HepG2 (cell line): Measurements from ENCODE around the gene PRKN. TPM values are rescaled to one million over a fixed set of nuclear protein-coding genes. Genes with fewer than 3 reads are reported as not detected.

ENCODE experiments used
- ATAC-seq: fragments of 200-7000 bp; cut with Tn5 transposase; 3 replicates; pipeline ENCODE4 v1.9.1; 2020; ENCODE audit warnings: mild to moderate bottlenecking, moderate library complexity
- BruUV-seq: library from RNA; stranded (reverse); fragments of 400-500 nt; replicated peaks from 2 replicates; lab custom pipeline; 2021; lab: Mats Ljungman, UMichigan
- CTCF ChIA-PET: fragments of 300-600 bp; formaldehyde crosslinking; extraction: SDS; loops from one replicate; lab custom pipeline; 2021; ENCODE audit warnings: low total read pairs, inconsistent platforms, low intra/inter-chr PET ratio; lab: Yijun Ruan, JAX
- POLR2A ChIA-PET: fragments of 350-600 bp; sonication (Branson Sonifier 250); formaldehyde crosslinking; loops from one replicate; lab custom pipeline; 2020; ENCODE audit warnings: antibody characterized with exemption, inconsistent platforms; lab: Yijun Ruan, JAX
- DNase-seq: peaks from one replicate; pipeline ENCODE4 v3.0.0-alpha.2; 2015; ENCODE audit warnings: low spot score
- FAIRE-seq: peaks from 3 replicates; lab custom pipeline; 2011; peaks lifted over from hg19 to GRCh38; lab: Jason Lieb, UNC
- H2AFZ ChIP-seq: one replicate; pipeline ENCODE4 v1.6.1; 2011; ENCODE audit warnings: low read length, inconsistent platforms
- H3K27ac ChIP-seq: fragments of 300-600 bp; 3 replicates; pipeline ENCODE4 v1.8.0; 2011; ENCODE audit warnings: mixed run types, mild to moderate bottlenecking, mixed read lengths, low read length, inconsistent platforms; ENCODE audit not compliant: insufficient read depth; ENCODE audit errors: extremely low read length
- H3K27me3 ChIP-seq, 2 experiments: fragments of 200-600 bp in 1 of 2; 2 replicates in 1 of 2; 3 replicates in 1 of 2; pipeline versions ENCODE4 v1.6.0 to v1.8.0; 2011; ENCODE audit warnings: low read length in 2 of 2, mild to moderate bottlenecking in 2 of 2, moderate library complexity in 2 of 2, inconsistent platforms in 1 of 2; ENCODE audit not compliant: insufficient read depth in 2 of 2, control insufficient read depth in 1 of 2
- H3K36me3 ChIP-seq, 2 experiments: fragments of 200-600 bp in 1 of 2; replicated peaks in 1 of 2; 2 replicates in 1 of 2; 3 replicates in 1 of 2; pipeline versions ENCODE4 v1.5.1 to v1.8.0; 2011; ENCODE audit warnings: low read length in 2 of 2, inconsistent platforms in 1 of 2; ENCODE audit not compliant: insufficient read depth in 2 of 2, control insufficient read depth in 1 of 2
- H3K4me1 ChIP-seq: 2 replicates; pipeline ENCODE4 v1.5.1; 2012; ENCODE audit warnings: low read length, inconsistent platforms; ENCODE audit not compliant: insufficient read depth
- H3K4me2 ChIP-seq: 2 replicates; pipeline ENCODE4 v1.6.0; 2011; ENCODE audit warnings: low read depth, low read length, inconsistent platforms
- H3K4me3 ChIP-seq, 3 experiments: fragments of 200-600 bp in 1 of 3; sonication (generic), shearing (Covaris generic) in 1 of 3; replicated peaks in 1 of 3; 2 replicates each; pipeline ENCODE4 v1.5.1; 2011 to 2016; ENCODE audit warnings: low read length in 3 of 3, inconsistent platforms in 2 of 3, low read depth in 2 of 3, mild to moderate bottlenecking in 2 of 3, control low read depth in 1 of 3, mixed read lengths in 1 of 3; ENCODE audit not compliant: insufficient read depth in 1 of 3
- H3K79me2 ChIP-seq: one replicate; pipeline ENCODE4 v1.6.1; 2011; ENCODE audit warnings: low read length, inconsistent platforms; ENCODE audit not compliant: insufficient read depth
- H3K9ac ChIP-seq: 2 replicates; pipeline ENCODE4 v1.6.0; 2011; ENCODE audit warnings: mild to moderate bottlenecking, low read depth, low read length, inconsistent platforms; ENCODE audit not compliant: insufficient read depth
- H3K9me3 ChIP-seq: 2 replicates; pipeline ENCODE4 v1.5.1; 2012; ENCODE audit warnings: mild to moderate bottlenecking, low read length
- H4K20me1 ChIP-seq: 2 replicates; pipeline ENCODE4 v1.6.0; 2011; ENCODE audit warnings: inconsistent platforms, mild to moderate bottlenecking, low read length, moderate library complexity; ENCODE audit not compliant: insufficient read depth
- ATF7-NPFF ChIP-seq: sonication (generic); formaldehyde crosslinking; IDR thresholded peaks from 2 replicates; pipeline ENCODE4 v1.8.1; 2023; ENCODE audit warnings: mild to moderate bottlenecking, low read depth, missing genetic modification reagents, moderate library complexity
- DR1 ChIP-seq: sonication (generic); formaldehyde crosslinking; IDR thresholded peaks from 2 replicates; pipeline ENCODE4 v1.8.0; 2021; ENCODE audit warnings: mild to moderate bottlenecking, missing genetic modification reagents, inconsistent platforms
- FOXO1 ChIP-seq: sonication (generic); formaldehyde crosslinking; IDR thresholded peaks from 2 replicates; pipeline ENCODE4 v1.4.0; 2020; ENCODE audit warnings: missing genetic modification reagents
- KDM6A ChIP-seq: IDR thresholded peaks from 2 replicates; pipeline ENCODE4 v1.6.1; 2016; ENCODE audit warnings: low read depth
- KLF11 ChIP-seq: IDR thresholded peaks from 2 replicates; pipeline ENCODE4 v1.6.1; 2016; ENCODE audit warnings: missing compliant biosample characterization
- MED8 ChIP-seq: sonication (generic); formaldehyde crosslinking; IDR thresholded peaks from 2 replicates; pipeline ENCODE4 v1.8.1; 2023; ENCODE audit warnings: mild to moderate bottlenecking, missing genetic modification reagents; ENCODE audit not compliant: insufficient replicate concordance
- MTA1 ChIP-seq: sonication (generic); formaldehyde crosslinking; IDR thresholded peaks from 2 replicates; pipeline ENCODE4 v1.4.0; 2020; ENCODE audit warnings: missing genetic modification reagents, mild to moderate bottlenecking, borderline replicate concordance
- NFKB2 ChIP-seq: sonication (generic); formaldehyde crosslinking; IDR thresholded peaks from 2 replicates; pipeline ENCODE4 v1.4.0; 2020; ENCODE audit warnings: missing genetic modification reagents, borderline replicate concordance
- PHF20 ChIP-seq: sonication (generic); formaldehyde crosslinking; IDR thresholded peaks from 2 replicates; pipeline ENCODE4 v1.5.0; 2020; ENCODE audit warnings: mild to moderate bottlenecking, missing genetic modification reagents
- SMAD1 ChIP-seq: sonication (generic); formaldehyde crosslinking; IDR thresholded peaks from 2 replicates; pipeline ENCODE4 v1.4.0; 2020; ENCODE audit warnings: missing genetic modification reagents, low read depth, mild to moderate bottlenecking, borderline replicate concordance
- SSRP1 ChIP-seq: IDR thresholded peaks from 2 replicates; pipeline ENCODE4 v1.6.1; 2016; ENCODE audit warnings: control low read depth
- ZNF329 ChIP-seq: sonication (generic); formaldehyde crosslinking; IDR thresholded peaks from 2 replicates; pipeline ENCODE4 v1.9.0; 2021; ENCODE audit warnings: low read depth, mild to moderate bottlenecking, missing genetic modification reagents
- ZZZ3 ChIP-seq: sonication (generic); formaldehyde crosslinking; IDR thresholded peaks from 2 replicates; pipeline ENCODE4 v1.4.0; 2020; ENCODE audit warnings: missing genetic modification reagents, mild to moderate bottlenecking, borderline replicate concordance
- WGBS: methylation state at CpG from one replicate; pipeline ENCODE4 v1.1.6; 2017; ENCODE audit warnings: low lambda C conversion rate; 5-methylcytosine and 5-hydroxymethylcytosine counted together
- in situ Hi-C: cut with HindIII; loops from 2 replicates; pipeline ENCODE4 v1.10.0; 2017; ENCODE audit warnings: low pct_unique_long_range_greater_than_20kb; ENCODE audit not compliant: extremely low pct_ligation_motif_present
- intact Hi-C: fragments of 100-400 bp; cut with micrococcal nuclease; formaldehyde crosslinking; loops from one replicate; pipeline ENCODE4 v1.10.0; 2022; ENCODE audit not compliant: unreplicated experiment
- polyA plus RNA-seq, 8 experiments: library from polyadenylated mRNA; depleted of rRNA in 3 of 8; stranded (reverse) in 7 of 8; unstranded in 1 of 8; fragments of >200 nt; fragmentation: Illumina TruSeq in 4 of 8; extraction: Trizol in 4 of 8; gene quantifications; 2 replicates each; pipeline versions ENCODE4 v1.2.1 to v1.2.3, GENCODE V29; 2011 to 2016; ENCODE audit warnings: low read depth in 4 of 8, missing spikeins in 1 of 8, mixed read lengths in 1 of 8; ENCODE audit not compliant: insufficient read depth in 1 of 8
- total RNA-seq, 5 experiments: library from RNA; depleted of rRNA; stranded (reverse); fragments of >200 nt; fragmentation: Illumina TruSeq; extraction: Trizol; gene quantifications; 2 replicates each; pipeline ENCODE4 v1.2.3, GENCODE V29; 2016; ENCODE audit warnings: low read depth in 1 of 5
- TF ChIP-seq, protein P1 (sequence below): sonication (generic); formaldehyde crosslinking; IDR thresholded peaks from 2 replicates; pipeline ENCODE4 v1.4.0; 2020; ENCODE audit warnings: mild to moderate bottlenecking, missing genetic modification reagents, borderline replicate concordance
- TF ChIP-seq, protein P2 (sequence below): sonication (generic); formaldehyde crosslinking; IDR thresholded peaks from 2 replicates; pipeline ENCODE4 v1.5.1; 2020; ENCODE audit warnings: missing genetic modification reagents, mild to moderate bottlenecking, borderline replicate concordance
- TF ChIP-seq, protein P3 (sequence below): sonication (generic); formaldehyde crosslinking; IDR thresholded peaks from 2 replicates; pipeline ENCODE4 v1.8.0; 2022; ENCODE audit warnings: mild to moderate bottlenecking, missing genetic modification reagents, moderate library complexity
- TF ChIP-seq, protein P4 (sequence below): IDR thresholded peaks from 2 replicates; pipeline ENCODE4 v1.6.1; 2016

Gene PRKN
- total and polyA plus RNA-seq, 2 of the 13 experiments (the other 11 are each of a cell fraction or from before 2014, with no cell fraction given) = 0.31 to 0.44 TPM

DNA sequence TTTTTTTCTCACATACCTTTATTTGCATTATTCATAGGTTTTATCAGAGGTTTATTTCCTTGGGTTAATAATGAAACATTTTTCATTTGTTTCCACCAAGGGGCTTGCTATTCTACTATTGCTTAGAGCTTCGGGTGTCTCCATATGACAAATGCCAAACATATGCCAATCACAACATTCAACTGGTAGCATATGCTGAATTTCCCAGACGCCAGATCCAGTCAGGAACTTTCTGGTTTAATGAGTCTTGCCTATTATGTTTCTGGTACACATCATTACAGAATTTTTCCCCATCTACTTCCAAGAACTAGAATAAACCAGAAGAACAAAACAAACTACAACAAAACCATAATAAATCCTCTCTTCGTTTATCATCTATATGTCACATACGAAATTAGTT, 180.7 kb downstream of the PRKN start:
- Histone ChIP-seq H4K20me1 (no peaks in the 10 kb centered on the region), H3K4me1 (no peaks in the 10 kb centered on the region), H3K79me2 (no peaks in the 10 kb centered on the region), H3K27me3 (no peaks in the 10 kb centered on the region), H3K36me3 (no peaks in the 10 kb centered on the region), H3K4me3 (no peak overlapping the region), H2AFZ (no peak overlapping the region), H3K4me2 (no peak overlapping the region), H3K9ac (no peak overlapping the region), H3K27ac (no peak overlapping the region), H3K9me3 (peaks cover under 1% of the 10 kb centered on the region; the same call in 1 of the 2 replicates)
- FAIRE-seq = no peak
- no peak for ATAC-seq
- in situ Hi-C loops = no loop called here
- POLR2A ChIA-PET = no interaction called here
- TF ChIP-seq, protein P1, sequence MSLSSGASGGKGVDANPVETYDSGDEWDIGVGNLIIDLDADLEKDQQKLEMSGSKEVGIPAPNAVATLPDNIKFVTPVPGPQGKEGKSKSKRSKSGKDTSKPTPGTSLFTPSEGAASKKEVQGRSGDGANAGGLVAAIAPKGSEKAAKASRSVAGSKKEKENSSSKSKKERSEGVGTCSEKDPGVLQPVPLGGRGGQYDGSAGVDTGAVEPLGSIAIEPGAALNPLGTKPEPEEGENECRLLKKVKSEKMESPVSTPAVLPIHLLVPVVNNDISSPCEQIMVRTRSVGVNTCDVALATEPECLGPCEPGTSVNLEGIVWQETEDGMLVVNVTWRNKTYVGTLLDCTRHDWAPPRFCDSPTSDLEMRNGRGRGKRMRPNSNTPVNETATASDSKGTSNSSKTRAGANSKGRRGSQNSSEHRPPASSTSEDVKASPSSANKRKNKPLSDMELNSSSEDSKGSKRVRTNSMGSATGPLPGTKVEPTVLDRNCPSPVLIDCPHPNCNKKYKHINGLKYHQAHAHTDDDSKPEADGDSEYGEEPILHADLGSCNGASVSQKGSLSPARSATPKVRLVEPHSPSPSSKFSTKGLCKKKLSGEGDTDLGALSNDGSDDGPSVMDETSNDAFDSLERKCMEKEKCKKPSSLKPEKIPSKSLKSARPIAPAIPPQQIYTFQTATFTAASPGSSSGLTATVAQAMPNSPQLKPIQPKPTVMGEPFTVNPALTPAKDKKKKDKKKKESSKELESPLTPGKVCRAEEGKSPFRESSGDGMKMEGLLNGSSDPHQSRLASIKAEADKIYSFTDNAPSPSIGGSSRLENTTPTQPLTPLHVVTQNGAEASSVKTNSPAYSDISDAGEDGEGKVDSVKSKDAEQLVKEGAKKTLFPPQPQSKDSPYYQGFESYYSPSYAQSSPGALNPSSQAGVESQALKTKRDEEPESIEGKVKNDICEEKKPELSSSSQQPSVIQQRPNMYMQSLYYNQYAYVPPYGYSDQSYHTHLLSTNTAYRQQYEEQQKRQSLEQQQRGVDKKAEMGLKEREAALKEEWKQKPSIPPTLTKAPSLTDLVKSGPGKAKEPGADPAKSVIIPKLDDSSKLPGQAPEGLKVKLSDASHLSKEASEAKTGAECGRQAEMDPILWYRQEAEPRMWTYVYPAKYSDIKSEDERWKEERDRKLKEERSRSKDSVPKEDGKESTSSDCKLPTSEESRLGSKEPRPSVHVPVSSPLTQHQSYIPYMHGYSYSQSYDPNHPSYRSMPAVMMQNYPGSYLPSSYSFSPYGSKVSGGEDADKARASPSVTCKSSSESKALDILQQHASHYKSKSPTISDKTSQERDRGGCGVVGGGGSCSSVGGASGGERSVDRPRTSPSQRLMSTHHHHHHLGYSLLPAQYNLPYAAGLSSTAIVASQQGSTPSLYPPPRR (CRISPR knock-in tag) = no peak
- no peak for TF ChIP-seq SSRP1
- TF ChIP-seq MTA1 = no peak
- no peak for TF ChIP-seq MED8 (CRISPR knock-in tag)
- no peak for TF ChIP-seq SMAD1 (CRISPR knock-in tag)
- no peak for TF ChIP-seq KDM6A (CRISPR knock-in tag)
- TF ChIP-seq, protein P2, sequence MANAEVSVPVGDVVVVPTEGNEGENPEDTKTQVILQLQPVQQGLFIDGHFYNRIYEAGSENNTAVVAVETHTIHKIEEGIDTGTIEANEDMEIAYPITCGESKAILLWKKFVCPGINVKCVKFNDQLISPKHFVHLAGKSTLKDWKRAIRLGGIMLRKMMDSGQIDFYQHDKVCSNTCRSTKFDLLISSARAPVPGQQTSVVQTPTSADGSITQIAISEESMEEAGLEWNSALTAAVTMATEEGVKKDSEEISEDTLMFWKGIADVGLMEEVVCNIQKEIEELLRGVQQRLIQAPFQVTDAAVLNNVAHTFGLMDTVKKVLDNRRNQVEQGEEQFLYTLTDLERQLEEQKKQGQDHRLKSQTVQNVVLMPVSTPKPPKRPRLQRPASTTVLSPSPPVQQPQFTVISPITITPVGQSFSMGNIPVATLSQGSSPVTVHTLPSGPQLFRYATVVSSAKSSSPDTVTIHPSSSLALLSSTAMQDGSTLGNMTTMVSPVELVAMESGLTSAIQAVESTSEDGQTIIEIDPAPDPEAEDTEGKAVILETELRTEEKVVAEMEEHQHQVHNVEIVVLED (CRISPR knock-in tag) = no peak
- TF ChIP-seq ZNF329 (CRISPR knock-in tag) = no peak
- TF ChIP-seq ZZZ3 (CRISPR knock-in tag) = no peak
- TF ChIP-seq KLF11 (CRISPR knock-in tag) = no peak
- TF ChIP-seq ATF7-NPFF (CRISPR knock-in tag) = no peak
- TF ChIP-seq, protein P3, sequence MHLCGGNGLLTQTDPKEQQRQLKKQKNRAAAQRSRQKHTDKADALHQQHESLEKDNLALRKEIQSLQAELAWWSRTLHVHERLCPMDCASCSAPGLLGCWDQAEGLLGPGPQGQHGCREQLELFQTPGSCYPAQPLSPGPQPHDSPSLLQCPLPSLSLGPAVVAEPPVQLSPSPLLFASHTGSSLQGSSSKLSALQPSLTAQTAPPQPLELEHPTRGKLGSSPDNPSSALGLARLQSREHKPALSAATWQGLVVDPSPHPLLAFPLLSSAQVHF (CRISPR knock-in tag) = no peak
- no peak for TF ChIP-seq DR1 (CRISPR knock-in tag)
- TF ChIP-seq PHF20 (CRISPR knock-in tag) = no peak
- TF ChIP-seq, protein P4, sequence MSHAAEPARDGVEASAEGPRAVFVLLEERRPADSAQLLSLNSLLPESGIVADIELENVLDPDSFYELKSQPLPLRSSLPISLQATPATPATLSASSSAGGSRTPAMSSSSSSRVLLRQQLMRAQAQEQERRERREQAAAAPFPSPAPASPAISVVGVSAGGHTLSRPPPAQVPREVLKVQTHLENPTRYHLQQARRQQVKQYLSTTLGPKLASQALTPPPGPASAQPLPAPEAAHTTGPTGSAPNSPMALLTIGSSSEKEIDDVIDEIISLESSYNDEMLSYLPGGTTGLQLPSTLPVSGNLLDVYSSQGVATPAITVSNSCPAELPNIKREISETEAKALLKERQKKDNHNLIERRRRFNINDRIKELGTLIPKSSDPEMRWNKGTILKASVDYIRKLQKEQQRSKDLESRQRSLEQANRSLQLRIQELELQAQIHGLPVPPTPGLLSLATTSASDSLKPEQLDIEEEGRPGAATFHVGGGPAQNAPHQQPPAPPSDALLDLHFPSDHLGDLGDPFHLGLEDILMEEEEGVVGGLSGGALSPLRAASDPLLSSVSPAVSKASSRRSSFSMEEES = no peak
- no peak for TF ChIP-seq NFKB2 (CRISPR knock-in tag)
- TF ChIP-seq FOXO1 (CRISPR knock-in tag) = no peak
- WGBS = 20% methylated on average over 4 of the region's 4 CpGs
- no peak for DNase-seq
- BruUV-seq = no TSS peak
- intact Hi-C loops = no loop called here
- CTCF ChIA-PET = no interaction called here
